ENCODE measurements around the gene SLC30A7.

DNA sequence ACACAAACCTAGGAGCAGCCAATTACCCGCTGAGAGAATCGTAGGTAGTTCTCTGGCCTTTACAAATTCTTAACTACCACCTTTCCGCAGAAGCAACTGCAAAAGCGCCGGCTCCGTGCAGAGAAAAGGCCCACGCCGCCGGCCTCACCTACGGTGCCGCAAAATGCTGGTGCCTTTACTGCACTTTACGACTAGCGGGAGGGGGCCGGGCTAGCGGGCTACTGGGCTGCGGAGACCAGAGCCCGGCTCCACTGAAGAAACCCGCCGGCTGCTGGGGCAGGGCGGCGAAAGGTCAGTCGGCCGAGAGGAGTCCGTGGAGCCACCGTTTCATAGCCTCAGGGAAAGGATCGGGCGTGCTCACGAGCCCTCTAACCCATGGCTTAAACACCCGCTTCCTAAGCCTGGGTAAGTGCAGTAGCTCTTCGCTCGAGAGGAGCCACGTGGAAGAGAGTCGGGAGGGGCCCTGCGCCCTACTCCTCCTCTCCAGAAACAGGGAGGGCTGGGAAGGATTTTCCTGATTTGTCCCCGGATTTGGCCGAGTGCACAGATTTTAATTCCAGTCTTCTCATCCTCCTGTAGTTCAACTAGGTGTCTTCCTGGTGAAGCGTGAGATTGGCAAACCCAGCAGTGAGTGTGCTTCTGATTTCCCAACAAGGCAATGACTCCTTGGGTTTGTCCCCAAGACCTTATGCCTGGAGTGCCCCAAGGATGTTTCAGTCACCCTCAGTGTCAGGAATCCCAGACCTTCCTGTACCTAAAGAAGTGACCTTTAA, 130.0 kb downstream of the SLC30A7 start, which contains the start of gene DPH5:
- TF ChIP-seq, protein P1, sequence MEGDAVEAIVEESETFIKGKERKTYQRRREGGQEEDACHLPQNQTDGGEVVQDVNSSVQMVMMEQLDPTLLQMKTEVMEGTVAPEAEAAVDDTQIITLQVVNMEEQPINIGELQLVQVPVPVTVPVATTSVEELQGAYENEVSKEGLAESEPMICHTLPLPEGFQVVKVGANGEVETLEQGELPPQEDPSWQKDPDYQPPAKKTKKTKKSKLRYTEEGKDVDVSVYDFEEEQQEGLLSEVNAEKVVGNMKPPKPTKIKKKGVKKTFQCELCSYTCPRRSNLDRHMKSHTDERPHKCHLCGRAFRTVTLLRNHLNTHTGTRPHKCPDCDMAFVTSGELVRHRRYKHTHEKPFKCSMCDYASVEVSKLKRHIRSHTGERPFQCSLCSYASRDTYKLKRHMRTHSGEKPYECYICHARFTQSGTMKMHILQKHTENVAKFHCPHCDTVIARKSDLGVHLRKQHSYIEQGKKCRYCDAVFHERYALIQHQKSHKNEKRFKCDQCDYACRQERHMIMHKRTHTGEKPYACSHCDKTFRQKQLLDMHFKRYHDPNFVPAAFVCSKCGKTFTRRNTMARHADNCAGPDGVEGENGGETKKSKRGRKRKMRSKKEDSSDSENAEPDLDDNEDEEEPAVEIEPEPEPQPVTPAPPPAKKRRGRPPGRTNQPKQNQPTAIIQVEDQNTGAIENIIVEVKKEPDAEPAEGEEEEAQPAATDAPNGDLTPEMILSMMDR (IDR thresholded peaks at IDR 0.05; ENCODE audit: low read depth, low read length, missing input control) = no peak
- peak; percentile 27 to 32 for TF ChIP-seq EGR1 (IDR thresholded peaks at IDR 0.05; ENCODE audit: low read depth in 2 of 2)

All from liver (tissue), 3 donors.